HG03342 (cell line): ENCODE data around the gene SLC38A10.
"Not testable (repeated sequence)": the region's sequence is repeated elsewhere in the genome, so short reads cannot be mapped to it uniquely, and the experiment has no call there.

Experiments used
- ATAC-seq: cut with Tn5 transposase; IDR thresholded peaks from one replicate; pipeline ENCODE4 v1.9.1; 2021; ENCODE audit warnings: mild to moderate bottlenecking, moderate library complexity; ENCODE audit not compliant: unreplicated experiment

The SLC38A10 gene

DNA sequence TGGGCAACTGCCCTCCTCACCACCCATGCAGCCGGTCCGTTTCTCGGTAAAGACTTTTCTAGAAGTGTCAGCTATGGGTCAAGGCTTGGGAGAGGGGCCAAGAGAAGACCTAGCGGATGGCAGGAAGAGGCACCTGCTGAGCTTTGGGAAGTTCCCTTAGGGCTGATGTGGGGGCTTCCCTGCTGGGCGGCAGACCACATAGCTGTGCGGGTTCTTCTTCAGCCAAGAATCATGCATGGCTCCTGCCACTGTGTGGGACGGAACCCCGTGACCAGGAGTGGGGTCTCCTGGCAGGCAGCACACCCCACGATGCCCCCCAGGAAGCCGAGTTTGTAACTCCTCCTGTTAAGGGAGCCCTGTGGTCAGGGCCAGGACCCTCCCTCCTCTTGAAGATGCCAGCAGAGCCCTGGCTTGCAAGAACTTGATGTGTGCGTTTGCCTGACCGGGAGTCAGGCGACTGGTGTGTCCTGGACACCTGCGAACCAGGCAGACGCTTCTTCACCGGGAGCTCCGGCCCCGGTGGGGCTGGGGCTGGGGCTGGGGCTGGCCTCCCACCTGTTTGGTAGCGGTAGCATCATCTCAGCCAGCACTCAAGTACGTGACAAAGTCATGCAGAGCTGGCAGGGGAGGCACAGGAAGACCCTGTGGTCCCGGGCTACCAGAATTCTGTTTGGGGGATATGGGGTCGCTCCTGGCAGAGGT is 17.7 kb upstream of the SLC38A10 start:
- ATAC-seq = no peak

DNA sequence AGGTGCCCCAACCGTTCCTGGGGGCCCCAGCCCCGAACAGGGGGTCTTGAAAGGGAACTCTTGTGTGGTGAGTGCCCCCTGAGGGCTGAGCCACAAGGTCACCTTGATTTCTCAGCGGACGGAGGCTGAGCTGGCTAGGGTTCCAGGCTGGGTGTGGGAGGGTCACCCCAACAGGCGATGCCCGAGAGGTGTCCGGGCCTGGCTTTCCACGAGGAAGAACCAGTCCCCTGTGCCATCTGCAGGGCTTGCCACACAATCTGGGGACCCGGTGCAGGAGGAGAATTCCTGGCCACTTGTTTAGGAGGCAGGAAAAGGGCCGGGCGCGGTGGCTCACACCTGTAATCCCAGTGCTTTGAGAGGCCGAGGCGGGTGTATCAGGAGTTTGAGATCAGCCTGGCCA is 16.8 kb upstream of the SLC38A10 start:
- ATAC-seq = no peak

DNA sequence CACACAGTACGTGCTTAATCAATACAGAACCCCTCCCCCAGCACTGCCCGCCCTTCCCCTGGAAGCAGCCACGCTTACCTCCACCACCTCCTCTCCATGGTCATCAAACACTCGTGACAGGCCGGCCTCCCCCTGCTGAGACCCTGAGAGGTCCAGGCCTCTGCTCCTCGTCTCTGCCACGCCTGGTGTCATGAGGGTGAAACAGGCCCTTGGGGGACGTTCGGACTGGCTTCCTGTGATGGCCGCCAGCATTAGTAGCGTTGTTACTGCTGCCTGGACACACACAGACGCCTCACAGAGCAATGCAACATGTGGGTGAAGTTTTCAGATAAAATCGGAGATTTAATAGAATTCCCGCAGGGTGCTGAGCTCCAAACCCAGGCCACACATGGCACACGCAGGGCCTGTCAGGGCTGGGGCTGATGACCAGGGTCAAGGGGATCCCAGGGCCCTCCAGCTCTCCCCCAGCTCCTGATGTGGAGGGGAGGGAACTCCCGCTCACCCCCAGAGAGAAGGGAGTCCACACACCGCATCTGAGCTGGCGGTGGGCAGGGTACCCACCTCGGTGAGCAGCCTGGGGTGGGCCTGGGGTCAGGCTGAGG is 15.9 kb upstream of the SLC38A10 start:
- no peak for ATAC-seq

DNA sequence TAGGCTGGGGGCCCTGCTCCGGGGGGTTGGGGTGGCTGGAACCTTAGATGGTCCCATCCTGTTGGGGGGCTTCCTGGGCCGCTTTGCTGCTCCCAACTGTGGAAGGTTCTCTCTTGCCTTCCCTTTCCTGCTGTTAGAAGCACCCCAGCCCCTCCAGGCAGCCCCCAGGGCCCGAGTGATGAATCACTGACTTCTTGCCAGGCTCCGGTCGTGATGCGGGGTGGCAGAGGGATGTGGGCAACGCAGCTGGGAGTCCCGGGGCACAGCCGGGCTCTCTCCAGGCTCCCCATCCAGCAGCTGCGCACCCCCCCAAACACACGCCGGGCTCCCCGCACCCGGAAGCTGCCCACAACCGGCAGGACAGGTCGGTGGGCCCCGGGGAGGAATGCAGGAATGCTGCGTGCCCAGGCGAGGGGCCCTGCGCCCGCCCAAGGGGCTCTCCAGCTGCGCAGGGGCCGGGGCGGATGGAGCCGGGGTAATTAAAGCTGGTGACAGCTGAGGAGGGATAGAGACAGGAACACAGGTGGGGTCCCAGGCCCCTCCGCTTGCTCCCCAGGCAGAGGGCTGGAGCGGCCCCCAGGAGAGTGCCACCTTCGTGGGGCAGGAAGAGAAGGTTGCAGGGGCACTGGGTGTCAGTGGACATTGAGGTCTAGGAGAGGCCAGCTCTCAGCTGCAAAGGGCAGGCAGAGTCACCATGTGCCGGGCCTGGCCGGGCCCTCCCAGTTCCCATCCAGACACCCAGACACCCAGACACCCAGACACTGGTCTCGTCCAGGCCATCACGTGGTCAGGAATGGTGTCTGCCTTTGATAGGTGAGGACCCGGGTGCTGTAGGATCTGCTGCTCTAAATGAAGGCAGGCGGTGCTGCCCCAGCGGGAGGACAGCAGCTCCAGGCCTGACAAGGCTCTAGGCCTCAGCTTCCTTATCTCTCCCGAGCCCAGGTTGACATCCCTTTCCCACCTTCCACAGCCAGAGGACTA is 15.0 kb upstream of the SLC38A10 start:
- ATAC-seq = no peak

DNA sequence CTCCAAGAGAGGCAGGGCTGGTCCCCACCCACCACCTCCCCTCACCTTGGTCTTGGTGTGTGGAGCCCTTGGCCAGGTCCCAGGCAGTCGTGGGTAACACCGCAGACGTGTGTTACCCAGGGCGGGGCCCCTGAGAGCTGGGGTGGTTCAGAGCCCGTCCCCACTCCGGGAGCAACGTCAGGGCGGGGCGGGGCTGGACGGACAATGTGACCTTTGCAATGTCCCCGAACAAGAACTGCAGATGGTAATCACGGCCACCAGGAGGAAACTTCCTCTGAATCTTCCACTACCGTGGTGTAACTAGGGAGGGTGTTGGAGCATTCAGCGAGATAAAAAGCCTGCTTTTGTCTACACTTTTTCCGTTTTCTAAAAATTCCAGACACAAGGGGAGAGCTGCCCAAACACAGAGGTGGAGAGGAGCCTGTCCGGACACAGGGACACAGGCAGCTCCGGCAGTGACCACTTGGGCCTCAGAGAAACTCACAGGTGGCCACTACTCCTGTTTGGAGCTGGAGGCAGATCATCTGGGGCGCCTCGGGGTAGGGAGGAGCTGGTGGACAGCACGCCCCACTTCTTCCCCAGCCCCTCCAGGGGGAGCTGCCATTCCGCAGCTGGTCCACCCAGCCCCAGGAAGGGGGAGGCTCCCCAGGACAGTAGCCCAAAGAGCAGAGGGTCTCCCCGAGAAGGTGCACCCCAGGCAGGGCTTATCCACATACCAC is 14.2 kb upstream of the SLC38A10 start:
- ATAC-seq = no peak

- ATAC-seq = not testable (repeated sequence)
Observed at GRCh38 chr17:81308784-81309139, 13.7 kb upstream of the SLC38A10 start.

GRCh38 chr17:81307636-81308560 is 12.8 kb upstream of the SLC38A10 start:
- ATAC-seq = no peak

GRCh38 chr17:81306898-81307510 is 11.9 kb upstream of the SLC38A10 start:
- no peak for ATAC-seq

DNA sequence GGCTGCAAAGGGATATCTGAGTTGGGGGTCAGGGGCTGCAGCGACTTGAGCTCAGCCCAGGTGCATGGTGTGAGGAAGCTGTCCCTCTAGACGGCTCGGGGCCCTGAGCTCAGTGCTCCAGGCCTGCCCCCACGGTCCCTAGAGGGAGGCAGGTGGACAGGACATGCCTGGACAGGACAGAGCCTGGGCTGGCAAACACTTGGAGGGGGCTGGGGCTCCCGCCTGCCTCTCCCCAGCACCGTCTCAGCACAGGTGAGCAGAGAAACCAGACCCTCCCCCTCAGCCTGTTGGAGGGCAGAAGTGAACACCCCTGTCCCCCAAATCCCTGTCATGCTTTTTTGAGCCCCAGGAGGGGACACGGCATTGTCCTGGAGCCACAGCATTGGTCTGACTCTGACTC is 11.4 kb upstream of the SLC38A10 start:
- no peak for ATAC-seq

DNA sequence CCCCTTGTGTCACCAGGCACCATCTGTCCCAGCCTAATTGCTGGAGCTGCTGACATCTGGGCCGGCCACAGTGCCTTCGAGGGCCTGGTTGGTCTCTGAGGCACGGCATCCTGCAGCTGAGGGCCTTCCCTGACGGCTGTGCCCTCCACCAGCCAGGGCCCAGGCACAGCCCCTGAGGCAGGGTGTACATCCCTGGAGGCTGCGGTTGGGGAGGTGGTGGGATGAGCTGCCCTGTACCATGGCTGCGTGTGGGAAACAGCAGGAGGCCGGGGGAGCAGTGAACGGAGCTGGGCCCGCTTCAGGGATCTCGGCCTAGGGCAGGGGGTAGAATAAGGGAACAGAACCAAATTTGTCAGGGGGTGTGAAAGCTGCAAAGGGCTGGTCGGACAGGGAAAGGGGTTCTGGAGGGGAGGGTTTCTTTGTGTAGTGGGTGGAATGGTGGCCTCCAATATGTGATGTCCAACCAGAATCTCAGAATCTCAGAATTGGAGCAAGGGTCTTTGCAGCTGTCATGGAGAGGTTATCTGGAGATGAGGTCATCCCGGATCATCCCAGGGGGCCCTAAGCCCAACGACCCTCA is 10.0 kb upstream of the SLC38A10 start:
- no peak for ATAC-seq

GRCh38 chr17:81304196-81305015 is 9.3 kb upstream of the SLC38A10 start:
- ATAC-seq = no peak

DNA sequence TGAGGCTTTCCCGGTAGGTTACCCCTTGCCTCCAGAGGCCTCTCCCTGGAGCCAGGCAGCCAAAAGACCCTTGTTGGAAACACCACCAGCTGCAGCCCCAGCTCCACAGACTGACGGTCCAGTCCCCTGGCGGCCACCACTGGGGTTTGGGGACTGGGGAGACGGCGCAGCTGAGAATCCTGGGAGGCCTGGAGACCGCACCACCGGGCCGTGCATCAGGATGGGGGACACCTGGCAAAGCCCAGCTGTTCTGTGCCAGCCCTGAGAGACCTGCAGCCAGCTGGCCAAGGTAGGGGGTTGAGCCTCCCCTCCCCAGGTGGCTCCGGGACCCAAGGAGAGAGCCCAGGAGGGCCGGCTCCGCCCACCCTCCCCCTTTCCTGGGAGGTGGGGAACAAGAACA is 8.3 kb upstream of the SLC38A10 start:
- ATAC-seq = no peak

GRCh38 chr17:81302861-81303333 is 7.8 kb upstream of the SLC38A10 start:
- no peak for ATAC-seq

GRCh38 chr17:81302324-81302723 is 7.2 kb upstream of the SLC38A10 start:
- ATAC-seq = no peak

DNA sequence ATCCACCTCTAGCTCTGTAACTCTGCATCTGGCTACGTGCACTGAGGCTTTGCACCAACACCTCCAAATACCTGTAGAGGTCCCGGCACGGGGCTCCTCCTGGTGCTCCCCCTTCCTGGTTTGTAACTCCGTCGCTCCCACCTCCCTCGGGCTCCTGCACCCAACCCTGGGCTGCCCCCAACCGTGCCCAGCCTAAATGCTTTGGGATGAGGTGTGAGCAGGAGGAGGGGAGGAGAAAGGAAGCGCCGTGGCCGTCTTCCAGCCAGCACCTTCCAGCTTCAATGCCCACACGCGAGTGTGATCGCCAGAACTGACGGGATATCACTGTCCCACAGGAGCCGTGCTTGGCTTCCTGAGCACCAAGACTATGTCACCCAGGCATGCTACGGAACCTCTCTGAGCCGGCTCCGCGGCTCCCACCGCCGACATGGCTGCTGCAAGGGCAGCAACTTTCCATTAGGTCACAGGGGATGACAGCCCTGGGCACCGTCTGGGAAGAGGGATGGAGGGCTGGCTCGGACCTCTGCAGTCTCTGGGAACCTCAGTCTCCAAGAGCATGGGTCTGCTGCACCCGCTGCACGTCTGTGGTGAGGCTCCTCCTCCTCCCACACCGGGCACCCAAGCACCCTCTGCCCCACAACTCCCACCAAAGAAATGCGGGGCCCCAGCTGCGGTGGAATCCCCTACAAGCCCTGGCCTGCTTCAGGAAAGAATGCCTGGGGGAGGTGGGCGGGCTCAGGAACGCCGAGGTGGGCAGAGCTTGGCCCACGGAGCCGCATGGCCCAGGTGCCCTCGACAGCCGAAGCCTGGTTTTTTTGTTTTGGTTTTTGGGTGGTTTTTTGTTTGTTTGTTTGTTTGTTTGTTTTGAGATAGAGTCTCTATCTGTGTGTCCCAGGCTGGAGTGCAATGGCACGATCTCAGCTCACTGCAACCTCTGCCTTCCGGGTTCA is 6.4 kb upstream of the SLC38A10 start:
- ATAC-seq = no peak

DNA sequence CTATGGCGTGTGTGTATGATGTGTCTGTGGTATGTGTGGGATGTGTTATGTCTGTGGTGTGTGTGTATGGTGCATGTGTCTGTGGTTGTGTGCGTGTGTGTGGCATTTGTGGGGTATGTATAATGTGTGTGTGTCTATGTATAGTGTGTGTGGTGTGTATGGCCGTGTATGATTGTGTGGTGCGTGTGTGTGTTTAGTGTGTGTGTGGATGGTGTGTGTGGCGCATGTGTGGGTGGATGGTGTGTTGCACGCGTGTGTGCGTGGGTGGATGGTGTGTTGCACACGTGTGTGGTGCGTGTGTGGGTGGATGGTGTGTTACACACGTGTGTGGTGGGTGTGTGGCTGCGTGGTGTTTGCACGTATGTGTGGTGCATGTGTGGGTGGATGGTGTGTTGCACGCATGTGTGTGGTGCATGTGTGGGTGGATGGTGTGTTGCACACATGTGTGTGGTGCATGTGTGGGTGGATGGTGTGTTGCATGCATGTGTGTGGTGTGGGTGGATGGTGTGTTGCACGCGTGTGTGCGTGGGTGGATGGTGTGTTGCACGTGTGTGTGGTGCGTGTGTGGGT is 5.6 kb upstream of the SLC38A10 start:
- ATAC-seq = no peak
